ENCODE measurements around the gene PDLIM7.

Gene PDLIM7

DNA sequence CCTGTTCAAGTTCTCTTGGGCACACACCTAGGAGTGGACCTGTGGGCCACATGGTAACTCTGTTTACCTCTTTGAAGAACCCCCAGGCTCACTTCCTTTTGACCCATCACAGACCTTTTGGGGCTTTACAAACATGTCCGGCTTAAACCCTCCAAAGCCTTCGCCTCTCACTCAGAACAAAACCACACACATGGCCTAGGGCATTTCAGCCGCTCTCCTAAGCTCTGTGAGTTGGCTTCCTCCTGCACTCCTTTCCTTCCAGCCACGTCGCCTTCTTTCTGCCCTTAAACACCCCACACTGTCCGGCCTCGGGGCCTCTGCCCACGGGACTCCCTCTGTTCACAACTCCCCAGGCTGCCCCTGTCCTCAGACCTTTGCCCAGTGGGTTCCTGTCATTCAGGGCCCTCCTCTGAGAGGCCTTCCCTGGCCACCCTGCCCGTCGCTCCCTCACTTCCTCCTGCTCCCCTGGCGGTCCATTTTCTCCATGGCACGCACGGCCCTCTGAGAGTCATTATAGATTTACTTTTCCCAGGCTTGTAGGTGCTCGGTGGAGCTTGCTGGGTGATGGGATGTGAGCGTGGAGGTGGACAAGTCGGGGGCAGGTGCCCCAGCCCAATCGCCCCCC lies 10.3 kb upstream of the PDLIM7 start:
- no peaks in the 10 kb centered on the region for H3K9me3 Mint-ChIP-seq
- peaks cover 81% of the 10 kb centered on the region for H3K36me3 Mint-ChIP-seq (ENCODE audit: low read depth)
- peak overlapping the region; percentile 96 for H3K27ac Mint-ChIP-seq
- peaks cover under 1% of the 10 kb centered on the region for H3K27me3 Mint-ChIP-seq
- H3K4me1 Mint-ChIP-seq (ENCODE audit: low read depth): peaks cover 79% of the 10 kb centered on the region
- intact Hi-C loops (cut with micrococcal nuclease): loop anchor here (5.0 kb wide), 1 partner anchor 105 kb away; the partner anchor contains the start of gene PFN3
- H3K4me3 Mint-ChIP-seq: peak overlapping the region; percentile 97

DNA sequence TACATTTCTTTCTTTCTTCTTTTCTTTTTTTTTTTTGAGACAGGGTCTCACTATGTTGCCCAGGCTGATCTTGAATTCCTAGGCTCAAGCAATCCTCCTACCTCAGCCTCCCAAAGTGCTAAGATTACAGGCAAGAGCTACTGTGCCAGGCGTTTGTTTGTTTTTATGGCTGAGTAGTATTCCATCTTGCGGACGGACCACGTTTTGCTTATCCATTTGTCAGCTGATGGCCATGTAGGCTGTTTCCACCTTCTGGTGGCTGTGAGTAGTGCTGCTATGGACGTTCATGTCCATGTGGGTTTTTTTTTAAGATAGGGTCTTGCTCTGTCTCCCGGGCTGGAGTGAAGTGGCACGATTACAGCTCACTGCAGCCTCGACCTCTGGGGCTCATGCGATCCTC lies 9.8 kb upstream of the PDLIM7 start:
- Mint-ChIP-seq H3K9me3 (no peaks in the 10 kb centered on the region), H3K27me3 (peaks cover 2% of the 10 kb centered on the region), H3K4me1 (ENCODE audit: low read depth) (peaks cover 79% of the 10 kb centered on the region), H3K4me3 (peak overlapping the region; percentile 97), H3K27ac (no peak overlapping the region), H3K36me3 (ENCODE audit: low read depth) (peaks cover 81% of the 10 kb centered on the region)
- intact Hi-C loops (cut with micrococcal nuclease): loop anchor here (5.0 kb wide), 1 partner anchor 105 kb away; the partner anchor contains the start of gene PFN3

GRCh38 chr5:177505075-177505474 lies 7.7 kb upstream of the PDLIM7 start:
- intact Hi-C loops (cut with micrococcal nuclease): loop anchor here (5.0 kb wide), 1 partner anchor 103 kb away; the partner anchor contains the start of gene PFN3
- H3K9me3 Mint-ChIP-seq: no peaks in the 10 kb centered on the region
- peaks cover 9% of the 10 kb centered on the region for H3K27me3 Mint-ChIP-seq
- no peak overlapping the region for H3K27ac Mint-ChIP-seq
- peaks cover 76% of the 10 kb centered on the region for H3K4me1 Mint-ChIP-seq (ENCODE audit: low read depth)
- H3K36me3 Mint-ChIP-seq (ENCODE audit: low read depth): peaks cover 67% of the 10 kb centered on the region
- H3K4me3 Mint-ChIP-seq: no peak overlapping the region

DNA sequence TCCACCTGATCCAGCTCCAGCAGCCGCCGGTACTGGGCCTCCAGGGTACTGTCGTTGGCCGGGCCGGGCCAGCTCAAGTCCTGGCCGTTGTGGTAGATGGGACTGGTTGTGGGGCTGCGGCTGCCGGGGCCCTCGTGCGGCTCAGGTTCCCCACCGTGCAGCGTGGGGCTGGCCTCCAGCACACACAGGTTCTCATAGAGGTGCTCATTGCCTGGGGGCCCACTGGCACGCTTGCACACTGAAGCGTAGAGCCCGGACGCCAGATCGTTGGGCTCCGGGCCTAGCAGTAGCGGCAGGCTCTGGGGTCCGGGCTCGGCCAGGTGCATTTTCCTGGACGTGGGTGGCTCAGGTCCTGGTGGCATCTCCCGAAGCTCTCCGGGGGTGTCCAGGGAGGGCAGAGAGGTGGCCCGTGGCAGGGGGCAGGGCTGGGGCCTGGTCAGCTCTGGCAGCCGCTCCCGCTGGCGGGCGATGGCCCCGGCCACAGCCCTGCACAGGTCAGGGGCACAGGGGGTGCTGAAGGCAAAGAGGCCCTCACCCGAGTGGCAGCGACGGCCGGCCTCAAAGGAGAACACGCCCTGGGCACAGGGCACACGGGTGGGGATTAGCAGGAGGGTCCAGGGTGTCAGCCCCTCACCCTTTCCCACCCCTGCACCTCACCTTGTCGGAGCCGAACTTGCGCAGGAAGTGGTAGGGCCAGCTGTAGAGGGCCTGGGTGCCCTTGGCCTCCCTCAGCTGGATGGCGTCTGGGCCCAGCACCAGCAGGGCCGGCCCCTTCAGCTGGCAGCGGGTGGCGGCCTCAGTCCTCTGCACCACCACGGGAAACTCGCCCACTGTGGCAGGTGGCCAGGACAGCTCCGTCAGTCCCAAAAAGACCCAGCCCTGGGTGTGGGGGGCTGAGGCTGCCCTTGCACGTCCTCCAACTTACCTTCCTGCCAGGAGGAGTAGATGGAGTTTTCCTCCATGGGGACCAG lies 7.0 kb upstream of the PDLIM7 start:
- Mint-ChIP-seq H3K27ac (no peak overlapping the region), H3K4me3 (no peak overlapping the region), H3K27me3 (peaks cover 17% of the 10 kb centered on the region), H3K9me3 (no peaks in the 10 kb centered on the region), H3K36me3 (ENCODE audit: low read depth) (peaks cover 63% of the 10 kb centered on the region), H3K4me1 (ENCODE audit: low read depth) (peaks cover 75% of the 10 kb centered on the region)
- intact Hi-C loops (cut with micrococcal nuclease): loop anchor here (5.0 kb wide), 1 partner anchor 102 kb away; the partner anchor contains the start of gene PFN3

GRCh38 chr5:177503351-177504085 lies 6.1 kb upstream of the PDLIM7 start:
- intact Hi-C loops (cut with micrococcal nuclease): no loop called here
- H3K36me3 Mint-ChIP-seq (ENCODE audit: low read depth): peaks cover 54% of the 10 kb centered on the region
- H3K9me3 Mint-ChIP-seq: no peaks in the 10 kb centered on the region
- H3K27me3 Mint-ChIP-seq: peaks cover 25% of the 10 kb centered on the region
- H3K4me3 Mint-ChIP-seq: no peak overlapping the region
- no peak overlapping the region for H3K27ac Mint-ChIP-seq
- peaks cover 72% of the 10 kb centered on the region for H3K4me1 Mint-ChIP-seq (ENCODE audit: low read depth)

DNA sequence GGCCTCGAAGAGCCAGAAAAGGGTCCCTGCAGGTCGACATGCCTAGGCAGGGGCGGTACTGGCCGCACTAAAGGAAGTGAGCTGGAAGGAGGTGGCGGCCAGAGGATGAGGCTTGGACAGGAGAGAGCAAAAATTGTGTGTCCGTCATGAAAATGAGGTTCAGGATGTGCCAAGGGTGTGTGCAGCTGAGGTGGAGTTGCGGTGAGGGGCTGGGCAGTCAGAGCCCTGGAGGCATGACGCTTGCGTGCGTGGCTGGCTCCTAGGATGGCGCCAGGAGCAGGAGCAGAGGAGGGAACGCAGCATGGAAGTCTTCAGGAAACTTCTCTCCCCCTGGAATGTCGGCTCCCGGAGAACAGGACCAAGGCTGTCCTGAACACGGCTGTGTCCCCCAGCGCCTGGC lies 5.5 kb upstream of the PDLIM7 start:
- Mint-ChIP-seq H3K4me1 (ENCODE audit: low read depth) (peaks cover 76% of the 10 kb centered on the region), H3K9me3 (no peaks in the 10 kb centered on the region), H3K4me3 (no peak overlapping the region), H3K36me3 (ENCODE audit: low read depth) (peaks cover 51% of the 10 kb centered on the region), H3K27me3 (peaks cover 31% of the 10 kb centered on the region), H3K27ac (peak overlapping the region; percentile 0)
- intact Hi-C loops (cut with micrococcal nuclease): no loop called here

DNA sequence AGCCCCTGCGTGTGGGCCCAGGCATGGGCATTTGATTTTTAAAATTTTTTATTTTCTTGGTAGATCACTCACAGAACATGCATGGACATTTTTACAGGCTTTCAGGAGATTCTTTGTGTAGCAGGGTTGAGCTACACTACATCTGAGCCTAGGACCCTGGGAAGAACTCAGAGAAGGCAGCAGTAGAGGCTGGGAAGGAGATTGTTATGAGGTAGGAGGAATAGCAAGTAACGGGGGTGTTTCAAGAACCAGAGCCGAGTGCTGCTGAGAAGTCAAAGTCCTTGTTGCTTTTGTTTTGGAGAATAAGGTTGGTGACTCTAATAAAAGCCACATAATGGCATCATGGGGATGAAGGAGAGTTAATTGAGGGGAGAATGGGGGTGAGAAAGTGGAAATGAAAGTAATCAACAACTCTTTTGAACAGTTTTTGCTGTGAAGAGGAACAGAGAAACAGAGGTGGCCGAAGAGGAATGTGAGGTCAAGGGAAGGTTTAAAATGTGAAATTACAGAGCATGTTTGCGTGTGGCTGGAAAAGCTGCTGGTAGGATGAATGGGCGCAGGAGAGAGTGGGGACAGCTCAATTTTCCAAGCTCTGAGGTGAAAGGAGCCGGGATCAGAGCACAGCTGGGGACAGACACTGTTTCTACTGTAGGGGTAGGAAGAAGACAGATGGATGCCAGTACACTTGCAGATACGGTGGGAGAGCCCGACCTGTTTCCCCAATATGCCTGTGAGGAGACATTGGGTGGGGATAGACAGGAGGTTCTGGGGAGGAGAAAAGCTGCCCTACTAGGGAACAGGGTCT lies 4.7 kb upstream of the PDLIM7 start:
- intact Hi-C loops (cut with micrococcal nuclease): no loop called here

GRCh38 chr5:177500685-177501522 lies 3.5 kb upstream of the PDLIM7 start:
- intact Hi-C loops (cut with micrococcal nuclease): no loop called here
- Mint-ChIP-seq H3K4me3 (peak overlapping the region; percentile 37), H3K36me3 (ENCODE audit: low read depth) (peaks cover 38% of the 10 kb centered on the region), H3K4me1 (ENCODE audit: low read depth) (peaks cover 75% of the 10 kb centered on the region), H3K27me3 (peaks cover 34% of the 10 kb centered on the region), H3K9me3 (no peaks in the 10 kb centered on the region), H3K27ac (no peak overlapping the region)

More for the DNA sequence above, 4.7 kb upstream of the PDLIM7 start:
- H3K4me3 Mint-ChIP-seq: no peak overlapping the region
- peaks cover 43% of the 10 kb centered on the region for H3K36me3 Mint-ChIP-seq (ENCODE audit: low read depth)
- H3K27me3 Mint-ChIP-seq: peaks cover 34% of the 10 kb centered on the region
- H3K9me3 Mint-ChIP-seq: no peaks in the 10 kb centered on the region
- H3K27ac Mint-ChIP-seq: peak overlapping the region; percentile 0
- peaks cover 71% of the 10 kb centered on the region for H3K4me1 Mint-ChIP-seq (ENCODE audit: low read depth)

DNA sequence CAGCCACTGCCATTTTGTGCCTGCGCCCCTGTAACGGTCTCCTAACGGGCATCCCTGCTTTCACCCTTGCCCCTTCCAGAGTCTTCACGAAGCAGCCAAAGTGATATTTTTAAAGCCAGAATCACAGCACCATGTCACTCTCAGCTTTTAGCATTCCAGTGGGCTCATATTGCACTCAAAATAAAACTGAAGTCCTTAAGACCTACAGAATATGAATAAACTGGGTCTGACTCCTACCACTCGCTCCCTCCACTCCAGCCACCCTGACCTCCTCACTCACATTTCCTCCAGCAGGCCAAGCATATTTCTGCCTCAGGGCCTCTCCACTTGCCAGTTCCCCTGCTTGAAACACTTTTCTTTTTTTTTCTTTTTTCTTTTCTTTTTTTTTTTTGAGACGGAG lies 2.4 kb upstream of the PDLIM7 start:
- Mint-ChIP-seq H3K4me1 (ENCODE audit: low read depth) (peaks cover 80% of the 10 kb centered on the region), H3K9me3 (no peaks in the 10 kb centered on the region), H3K27me3 (peaks cover 34% of the 10 kb centered on the region), H3K36me3 (ENCODE audit: low read depth) (peaks cover 27% of the 10 kb centered on the region), H3K27ac (no peak overlapping the region), H3K4me3 (no peak overlapping the region)
- intact Hi-C loops (cut with micrococcal nuclease): loop anchor here (5.0 to 10.0 kb wide), 3 partner anchors 43 to 185 kb away; partner anchors contain the start of gene MXD3

- H3K9me3 Mint-ChIP-seq: no peaks in the 10 kb centered on the region
- peaks cover 34% of the 10 kb centered on the region for H3K27me3 Mint-ChIP-seq
- intact Hi-C loops (cut with micrococcal nuclease): loop anchor here (5.0 to 10.0 kb wide), 3 partner anchors 41 to 183 kb away; partner anchors contain the start of gene MXD3
- peak overlapping the region; percentile 77 for H3K4me3 Mint-ChIP-seq
- peak overlapping the region; percentile 73 for H3K27ac Mint-ChIP-seq
- peaks cover 82% of the 10 kb centered on the region for H3K4me1 Mint-ChIP-seq (ENCODE audit: low read depth)
- peaks cover 13% of the 10 kb centered on the region for H3K36me3 Mint-ChIP-seq (ENCODE audit: low read depth)
Measured at GRCh38 chr5:177498013-177498787, 796 bp upstream of the PDLIM7 start.

DNA sequence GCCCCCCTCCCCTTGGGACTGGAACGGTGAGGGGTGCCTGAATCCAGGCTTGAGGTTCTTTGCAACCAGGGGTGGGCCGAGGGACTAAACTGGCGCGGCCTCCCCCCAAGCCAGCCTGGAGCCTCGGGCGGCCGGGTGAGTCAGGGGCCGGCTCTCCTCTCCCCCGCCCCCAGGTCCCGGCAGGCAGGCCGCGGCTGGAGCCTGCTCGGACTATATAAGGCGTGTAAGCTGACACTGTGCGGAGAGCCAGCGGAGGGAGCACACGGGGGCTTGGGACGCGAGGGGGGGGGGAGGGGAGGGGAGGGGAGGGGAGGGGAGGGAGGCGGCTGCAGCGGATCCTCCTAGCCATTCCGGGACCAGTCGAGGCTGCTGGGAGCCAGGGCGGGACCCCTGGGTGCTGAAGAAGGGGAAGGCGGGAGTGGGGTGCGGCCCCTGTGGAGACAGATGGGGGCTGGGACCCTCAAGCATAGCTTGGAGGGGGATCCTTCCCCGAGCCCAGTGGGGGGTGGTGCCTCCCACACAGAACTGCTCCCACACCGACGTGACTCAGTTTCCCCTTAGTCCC lies 595 bp downstream of the PDLIM7 start:
- Mint-ChIP-seq H3K27me3 (peaks cover 31% of the 10 kb centered on the region), H3K36me3 (ENCODE audit: low read depth) (peaks cover 16% of the 10 kb centered on the region), H3K4me1 (ENCODE audit: low read depth) (peaks cover 82% of the 10 kb centered on the region), H3K4me3 (peak overlapping the region; percentile 77), H3K27ac (peak overlapping the region; percentile 73), H3K9me3 (no peaks in the 10 kb centered on the region)
- intact Hi-C loops (cut with micrococcal nuclease): loop anchor here (1.0 to 10.0 kb wide), 4 partner anchors 20 to 182 kb away; partner anchors contain the start of gene MXD3
